HepG2 (cell line): ENCODE measurements around the gene NLRP14. TPM values are rescaled to one million over a fixed set of nuclear protein-coding genes. Genes with fewer than 3 reads are reported as not detected.

ENCODE experiments used
- ELF1 ChIP-seq: sonication (generic); formaldehyde crosslinking; IDR thresholded peaks from 2 replicates; pipeline ENCODE4 v1.4.0; 2020; ENCODE audit warnings: missing genetic modification reagents
- GATAD1 ChIP-seq: IDR thresholded peaks from 2 replicates; pipeline ENCODE4 v1.6.1; 2016; ENCODE audit warnings: missing genetic modification reagents, missing compliant biosample characterization
- HNF4G ChIP-seq, 2 experiments: sonication (generic) in 1 of 2; formaldehyde crosslinking in 1 of 2; IDR thresholded peaks; 2 replicates each; pipeline versions ENCODE4 v1.4.0 to v1.6.1; 2011 to 2020; ENCODE audit warnings: borderline replicate concordance in 2 of 2, low read depth in 2 of 2, mild to moderate bottlenecking in 2 of 2, low read length in 1 of 2, missing genetic modification reagents in 1 of 2, moderate library complexity in 1 of 2
- KLF15 ChIP-seq: sonication (generic); formaldehyde crosslinking; IDR thresholded peaks from 2 replicates; pipeline ENCODE4 v1.8.1; 2023; ENCODE audit warnings: borderline replicate concordance, mild to moderate bottlenecking, inconsistent platforms, missing genetic modification reagents, mixed read lengths
- MIXL1 ChIP-seq: IDR thresholded peaks from 2 replicates; pipeline ENCODE4 v1.6.1; 2016
- NR2F1 ChIP-seq, 2 experiments: fragments of 450-650 bp in 1 of 2; formaldehyde crosslinking in 1 of 2; IDR thresholded peaks; 2 replicates each; pipeline versions ENCODE4 v1.5.0 to v1.6.1; 2016 to 2020; ENCODE audit warnings: mild to moderate bottlenecking in 1 of 2, missing compliant biosample characterization in 1 of 2, missing genetic modification reagents in 1 of 2, moderate library complexity in 1 of 2
- POLR2A ChIP-seq, 2 experiments: IDR thresholded peaks; 2 replicates each; pipeline ENCODE4 v1.6.1; 2011; ENCODE audit warnings: low read depth in 2 of 2, low read length in 2 of 2, mild to moderate bottlenecking in 1 of 2, moderate library complexity in 1 of 2; ENCODE audit not compliant: insufficient read depth in 1 of 2
- SALL1 ChIP-seq: sonication (generic); formaldehyde crosslinking; IDR thresholded peaks from 2 replicates; pipeline ENCODE4 v1.8.0; 2022; ENCODE audit warnings: mild to moderate bottlenecking, missing genetic modification reagents
- SP1 ChIP-seq, 2 experiments: fragments of 450-650 bp in 1 of 2; sonication (generic) in 1 of 2; formaldehyde crosslinking in 1 of 2; IDR thresholded peaks; 2 replicates each; pipeline versions ENCODE4 v1.4.0 to v1.6.1; 2016 to 2020; ENCODE audit warnings: missing genetic modification reagents in 1 of 2
- THYN1 ChIP-seq: sonication (generic); formaldehyde crosslinking; IDR thresholded peaks from 2 replicates; pipeline ENCODE4 v1.8.1; 2023; ENCODE audit warnings: low read depth, mild to moderate bottlenecking, moderate library complexity, missing genetic modification reagents, borderline replicate concordance
- ZMYM4 ChIP-seq: sonication (generic); formaldehyde crosslinking; IDR thresholded peaks from 2 replicates; pipeline ENCODE4 v1.8.1; 2023; ENCODE audit warnings: mild to moderate bottlenecking, missing genetic modification reagents
- ZNF160 ChIP-seq: sonication (generic); formaldehyde crosslinking; IDR thresholded peaks from 2 replicates; pipeline ENCODE4 v1.8.0; 2022; ENCODE audit warnings: mild to moderate bottlenecking, inconsistent platforms, missing genetic modification reagents
- ZNF256 ChIP-seq: sonication (generic); formaldehyde crosslinking; conservative IDR thresholded peaks from 2 replicates; pipeline ENCODE4 v1.4.0; 2020; ENCODE audit warnings: missing genetic modification reagents
- ZNF605 ChIP-seq: sonication (generic); formaldehyde crosslinking; IDR thresholded peaks from 2 replicates; pipeline ENCODE4 v1.8.0; 2022; ENCODE audit warnings: mild to moderate bottlenecking, missing genetic modification reagents
- ZSCAN22 ChIP-seq: sonication (generic); formaldehyde crosslinking; IDR thresholded peaks from 2 replicates; pipeline ENCODE4 v1.4.0; 2020; ENCODE audit warnings: mild to moderate bottlenecking, missing genetic modification reagents
- polyA plus RNA-seq, 8 experiments: library from polyadenylated mRNA; depleted of rRNA in 3 of 8; stranded (reverse) in 7 of 8; unstranded in 1 of 8; fragments of >200 nt; fragmentation: Illumina TruSeq in 4 of 8; extraction: Trizol in 4 of 8; gene quantifications; 2 replicates each; pipeline versions ENCODE4 v1.2.1 to v1.2.3, GENCODE V29; 2011 to 2016; ENCODE audit warnings: low read depth in 4 of 8, missing spikeins in 1 of 8, mixed read lengths in 1 of 8; ENCODE audit not compliant: insufficient read depth in 1 of 8
- total RNA-seq, 5 experiments: library from RNA; depleted of rRNA; stranded (reverse); fragments of >200 nt; fragmentation: Illumina TruSeq; extraction: Trizol; gene quantifications; 2 replicates each; pipeline ENCODE4 v1.2.3, GENCODE V29; 2016; ENCODE audit warnings: low read depth in 1 of 5
- TF ChIP-seq, protein P1 (sequence below): IDR thresholded peaks from 2 replicates; pipeline ENCODE4 v1.6.1; 2016; ENCODE audit warnings: missing biosample characterization, missing genetic modification reagents, low read depth
- TF ChIP-seq, protein P2 (sequence below): sonication (generic); formaldehyde crosslinking; IDR thresholded peaks from 2 replicates; pipeline ENCODE4 v1.4.0; 2020; ENCODE audit warnings: missing genetic modification reagents, mild to moderate bottlenecking, borderline replicate concordance
- TF ChIP-seq, protein P3 (sequence below): sonication (generic); formaldehyde crosslinking; IDR thresholded peaks from 2 replicates; pipeline ENCODE4 v1.4.0; 2020; ENCODE audit warnings: missing genetic modification reagents
- TF ChIP-seq, protein P4 (sequence below): IDR thresholded peaks from 2 replicates; pipeline ENCODE4 v1.6.1; 2016; ENCODE audit warnings: low read depth, borderline replicate concordance
- TF ChIP-seq, protein P5 (sequence below), 2 experiments: fragments of 450-650 bp in 1 of 2; sonication (generic) in 1 of 2; formaldehyde crosslinking; IDR thresholded peaks; 2 replicates each; pipeline versions ENCODE4 v1.5.0 to v1.8.0; 2020 to 2022; ENCODE audit warnings: mild to moderate bottlenecking in 1 of 2, missing genetic modification reagents in 1 of 2

The NLRP14 gene
- total and polyA plus RNA-seq, 2 of the 13 experiments (the other 11 are each of a cell fraction or from before 2014, with no cell fraction given) = not detected

DNA sequence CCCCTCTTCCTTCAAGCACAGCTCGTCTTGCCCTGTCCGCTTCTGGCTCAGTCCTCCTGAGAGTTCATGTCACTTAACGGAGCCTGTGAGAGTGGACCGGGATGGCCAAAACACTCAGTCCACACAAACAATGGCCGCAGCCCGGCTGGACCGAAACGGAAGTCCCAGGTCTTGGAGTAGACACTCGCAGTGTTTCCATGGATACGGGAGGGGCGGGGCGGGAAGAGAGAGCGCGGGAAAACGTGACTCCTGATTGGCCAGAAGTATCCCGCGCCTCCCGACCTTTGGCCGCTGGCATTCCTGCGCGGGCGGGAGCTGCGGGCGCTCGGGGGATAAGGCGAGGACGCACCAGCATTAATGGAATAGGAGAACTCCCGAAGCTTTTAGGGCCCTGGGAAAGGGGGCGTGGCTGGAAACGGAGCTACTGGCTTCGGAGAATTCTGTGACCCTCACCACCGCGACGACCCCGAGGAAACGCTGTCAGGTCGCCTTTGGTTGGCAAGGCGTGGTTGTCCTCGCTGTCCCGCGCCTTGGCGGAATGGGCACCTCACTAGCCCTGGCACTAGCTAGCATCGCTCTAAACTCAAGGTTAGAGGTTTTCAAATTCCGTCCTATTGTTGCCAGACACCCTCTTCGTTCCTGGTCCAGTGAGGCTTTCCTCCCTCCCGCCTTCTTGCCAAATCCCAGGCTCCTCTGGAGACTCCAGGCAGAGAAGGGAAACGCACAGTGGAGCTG lies at the start of gene NLRP14, which contains the start of gene ZNF214 (continued):
- TF ChIP-seq HNF4G (IDR thresholded peaks at IDR 0.05; ENCODE audit: borderline replicate concordance, low read depth, low read length) (peak; percentile 93), HNF4G (CRISPR knock-in tag; IDR thresholded peaks at IDR 0.05; ENCODE audit: borderline replicate concordance, low read depth) (peak; percentile 50; the same call in 1 of the 2 replicates), ZMYM4 (CRISPR knock-in tag) (peak; percentile 77; the same call in 1 of the 2 replicates), NR2F1 (CRISPR knock-in tag; IDR thresholded peaks at IDR 0.05) (peak; percentile 47 to 76; a peak in 1 of 4 replicates), SP1 (IDR thresholded peaks at IDR 0.05) (no peak), SP1 (CRISPR knock-in tag; IDR thresholded peaks at IDR 0.05) (peak; percentile 49; the same call in 1 of the 2 replicates), MIXL1 (CRISPR knock-in tag) (0 out of 2 replicates have a peak, but pooled peaks have one; percentile 31), KLF15 (no peak; the same call in 1 of the 2 replicates), ZSCAN22 (CRISPR knock-in tag) (no peak), POLR2A (IDR thresholded peaks at IDR 0.05; ENCODE audit: insufficient read depth in 1 of 2, low read depth in 2 of 2, low read length in 2 of 2) (peak; percentile 49 to 65; a peak in 3 of 4 replicates), GATAD1 (CRISPR knock-in tag) (peak; percentile 57), THYN1 (CRISPR knock-in tag) (no peak), ZNF160 (CRISPR knock-in tag) (no peak), ZNF256 (CRISPR knock-in tag) (peak; percentile 71; the same call in 1 of the 2 replicates), SALL1 (CRISPR knock-in tag) (peak; percentile 81), ZNF605 (peak; percentile 84), ELF1 (CRISPR knock-in tag) (peak; percentile 63)
- TF ChIP-seq, protein P1, sequence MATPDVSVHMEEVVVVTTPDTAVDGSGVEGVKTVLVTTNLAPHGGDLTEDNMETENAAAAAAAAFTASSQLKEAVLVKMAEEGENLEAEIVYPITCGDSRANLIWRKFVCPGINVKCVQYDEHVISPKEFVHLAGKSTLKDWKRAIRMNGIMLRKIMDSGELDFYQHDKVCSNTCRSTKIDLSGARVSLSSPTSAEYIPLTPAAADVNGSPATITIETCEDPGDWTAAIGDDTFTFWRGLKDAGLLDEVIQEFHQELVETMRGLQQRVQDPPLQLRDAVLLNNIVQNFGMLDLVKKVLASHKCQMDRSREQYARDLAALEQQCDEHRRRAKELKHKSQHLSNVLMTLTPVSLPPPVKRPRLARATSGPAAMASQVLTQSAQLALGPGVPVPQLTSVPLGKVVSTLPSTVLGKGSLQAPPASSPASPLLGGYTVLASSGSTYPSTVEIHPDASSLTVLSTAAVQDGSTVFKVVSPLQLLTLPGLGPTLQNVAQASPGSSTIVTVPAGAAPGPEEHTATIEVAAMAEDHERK (CRISPR knock-in tag) = peak; percentile 17; the same call in 1 of the 2 replicates
- TF ChIP-seq, protein P2, sequence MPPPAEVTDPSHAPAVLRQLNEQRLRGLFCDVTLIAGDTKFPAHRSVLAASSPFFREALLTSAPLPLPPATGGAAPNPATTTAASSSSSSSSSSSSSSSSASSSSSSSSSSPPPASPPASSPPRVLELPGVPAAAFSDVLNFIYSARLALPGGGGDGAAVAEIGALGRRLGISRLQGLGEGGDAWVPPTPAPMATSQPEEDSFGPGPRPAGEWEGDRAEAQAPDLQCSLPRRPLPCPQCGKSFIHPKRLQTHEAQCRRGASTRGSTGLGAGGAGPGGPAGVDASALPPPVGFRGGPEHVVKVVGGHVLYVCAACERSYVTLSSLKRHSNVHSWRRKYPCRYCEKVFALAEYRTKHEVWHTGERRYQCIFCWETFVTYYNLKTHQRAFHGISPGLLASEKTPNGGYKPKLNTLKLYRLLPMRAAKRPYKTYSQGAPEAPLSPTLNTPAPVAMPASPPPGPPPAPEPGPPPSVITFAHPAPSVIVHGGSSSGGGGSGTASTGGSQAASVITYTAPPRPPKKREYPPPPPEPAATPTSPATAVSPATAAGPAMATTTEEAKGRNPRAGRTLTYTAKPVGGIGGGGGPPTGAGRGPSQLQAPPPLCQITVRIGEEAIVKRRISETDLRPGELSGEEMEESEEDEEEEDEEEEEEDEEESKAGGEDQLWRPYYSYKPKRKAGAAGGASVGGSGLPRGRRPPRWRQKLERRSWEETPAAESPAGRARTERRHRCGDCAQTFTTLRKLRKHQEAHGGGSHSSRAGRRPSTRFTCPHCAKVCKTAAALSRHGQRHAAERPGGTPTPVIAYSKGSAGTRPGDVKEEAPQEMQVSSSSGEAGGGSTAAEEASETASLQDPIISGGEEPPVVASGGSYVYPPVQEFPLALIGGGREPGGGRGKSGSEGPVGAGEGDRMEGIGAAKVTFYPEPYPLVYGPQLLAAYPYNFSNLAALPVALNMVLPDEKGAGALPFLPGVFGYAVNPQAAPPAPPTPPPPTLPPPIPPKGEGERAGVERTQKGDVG (CRISPR knock-in tag) = no peak
- TF ChIP-seq, protein P3, sequence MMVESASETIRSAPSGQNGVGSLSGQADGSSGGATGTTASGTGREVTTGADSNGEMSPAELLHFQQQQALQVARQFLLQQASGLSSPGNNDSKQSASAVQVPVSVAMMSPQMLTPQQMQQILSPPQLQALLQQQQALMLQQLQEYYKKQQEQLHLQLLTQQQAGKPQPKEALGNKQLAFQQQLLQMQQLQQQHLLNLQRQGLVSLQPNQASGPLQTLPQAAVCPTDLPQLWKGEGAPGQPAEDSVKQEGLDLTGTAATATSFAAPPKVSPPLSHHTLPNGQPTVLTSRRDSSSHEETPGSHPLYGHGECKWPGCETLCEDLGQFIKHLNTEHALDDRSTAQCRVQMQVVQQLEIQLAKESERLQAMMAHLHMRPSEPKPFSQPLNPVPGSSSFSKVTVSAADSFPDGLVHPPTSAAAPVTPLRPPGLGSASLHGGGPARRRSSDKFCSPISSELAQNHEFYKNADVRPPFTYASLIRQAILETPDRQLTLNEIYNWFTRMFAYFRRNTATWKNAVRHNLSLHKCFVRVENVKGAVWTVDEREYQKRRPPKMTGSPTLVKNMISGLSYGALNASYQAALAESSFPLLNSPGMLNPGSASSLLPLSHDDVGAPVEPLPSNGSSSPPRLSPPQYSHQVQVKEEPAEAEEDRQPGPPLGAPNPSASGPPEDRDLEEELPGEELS (CRISPR knock-in tag) = 0 out of 2 replicates have a peak, but pooled peaks have one; percentile 37
- TF ChIP-seq, protein P4, sequence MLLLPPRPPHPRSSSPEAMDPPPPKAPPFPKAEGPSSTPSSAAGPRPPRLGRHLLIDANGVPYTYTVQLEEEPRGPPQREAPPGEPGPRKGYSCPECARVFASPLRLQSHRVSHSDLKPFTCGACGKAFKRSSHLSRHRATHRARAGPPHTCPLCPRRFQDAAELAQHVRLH (CRISPR knock-in tag) = peak; percentile 29; the same call in 1 of the 2 replicates
- TF ChIP-seq, protein P5, sequence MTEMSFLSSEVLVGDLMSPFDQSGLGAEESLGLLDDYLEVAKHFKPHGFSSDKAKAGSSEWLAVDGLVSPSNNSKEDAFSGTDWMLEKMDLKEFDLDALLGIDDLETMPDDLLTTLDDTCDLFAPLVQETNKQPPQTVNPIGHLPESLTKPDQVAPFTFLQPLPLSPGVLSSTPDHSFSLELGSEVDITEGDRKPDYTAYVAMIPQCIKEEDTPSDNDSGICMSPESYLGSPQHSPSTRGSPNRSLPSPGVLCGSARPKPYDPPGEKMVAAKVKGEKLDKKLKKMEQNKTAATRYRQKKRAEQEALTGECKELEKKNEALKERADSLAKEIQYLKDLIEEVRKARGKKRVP (CRISPR knock-in tag; IDR thresholded peaks at IDR 0.05) = no peak
